ENCODE data around the gene SPATA2L.
"Not testable (repeated sequence)": the region's sequence is repeated elsewhere in the genome, so short reads cannot be mapped to it uniquely, and the experiment has no call there.

Gene SPATA2L

GRCh38 chr16:89706518-89707260 lies 5.2 kb upstream of the SPATA2L start:
- no peak for DNase-seq (ENCODE audit: low read depth in 2 of 2)

DNA sequence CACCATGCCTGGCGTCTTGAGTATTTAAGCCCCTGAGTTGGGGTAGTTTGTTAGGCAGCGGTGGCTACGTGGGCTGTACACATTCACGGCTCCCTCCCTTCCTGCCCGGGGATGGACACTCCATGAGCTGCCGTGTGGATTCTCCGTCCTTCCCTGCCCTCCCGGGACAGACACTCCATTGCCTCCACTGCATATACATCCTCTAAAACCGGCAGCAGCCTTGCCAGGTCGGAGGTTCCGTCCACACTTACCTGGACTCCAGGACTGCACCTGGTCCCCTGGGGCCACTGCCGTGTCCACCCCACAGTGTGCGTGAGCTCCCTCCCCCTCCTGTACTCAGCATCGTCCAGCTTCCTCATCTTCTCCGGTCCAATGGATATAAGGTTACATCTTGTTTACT lies 3.5 kb upstream of the SPATA2L start:
- DNase-seq (ENCODE audit: low read depth in 2 of 2), result no peak

GRCh38 chr16:89704281-89704680 lies 2.8 kb upstream of the SPATA2L start:
- no peak for DNase-seq (ENCODE audit: low read depth in 2 of 2)

GRCh38 chr16:89700649-89701424 lies 668 bp downstream of the SPATA2L start:
- DNase-seq (ENCODE audit: low read depth in 2 of 2), result no peak

DNA sequence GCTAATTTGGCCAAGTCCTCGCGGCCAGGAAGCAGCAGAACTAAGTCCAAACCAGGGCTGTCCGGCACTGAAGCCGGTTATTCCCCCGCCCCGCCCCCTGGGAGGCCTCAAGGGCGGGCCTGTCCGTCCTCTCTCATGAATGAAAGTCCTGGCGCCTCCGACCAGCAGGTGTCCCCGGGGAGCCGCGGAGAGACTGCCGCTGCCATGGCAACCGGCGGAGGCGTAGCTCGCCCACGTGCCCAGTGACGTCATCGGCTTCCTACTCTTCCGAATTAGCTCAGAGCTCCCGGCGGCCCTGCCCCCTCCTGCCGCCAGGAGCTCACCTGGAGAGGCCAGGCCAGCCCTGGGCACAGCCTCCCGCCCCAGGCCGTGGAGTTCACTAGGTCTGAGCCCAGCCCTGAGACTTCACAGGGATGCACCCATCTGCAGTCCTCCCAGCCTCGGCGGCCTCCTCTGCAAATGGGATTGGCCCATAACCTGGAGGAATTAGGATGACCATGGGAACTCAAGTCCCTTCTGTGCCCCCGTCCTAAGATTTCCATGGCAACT lies 1.3 kb downstream of the SPATA2L start:
- peak; percentile 98 to 99 for DNase-seq (ENCODE audit: low read depth in 2 of 2)

GRCh38 chr16:89699629-89700099 lies 1.8 kb downstream of the SPATA2L start:
- not testable (repeated sequence) for DNase-seq (ENCODE audit: low read depth in 2 of 2)

- not testable (repeated sequence) for DNase-seq (ENCODE audit: low read depth in 2 of 2)
These were observed 2.8 kb downstream of the SPATA2L start for GRCh38 chr16:89698717-89699116.

DNA sequence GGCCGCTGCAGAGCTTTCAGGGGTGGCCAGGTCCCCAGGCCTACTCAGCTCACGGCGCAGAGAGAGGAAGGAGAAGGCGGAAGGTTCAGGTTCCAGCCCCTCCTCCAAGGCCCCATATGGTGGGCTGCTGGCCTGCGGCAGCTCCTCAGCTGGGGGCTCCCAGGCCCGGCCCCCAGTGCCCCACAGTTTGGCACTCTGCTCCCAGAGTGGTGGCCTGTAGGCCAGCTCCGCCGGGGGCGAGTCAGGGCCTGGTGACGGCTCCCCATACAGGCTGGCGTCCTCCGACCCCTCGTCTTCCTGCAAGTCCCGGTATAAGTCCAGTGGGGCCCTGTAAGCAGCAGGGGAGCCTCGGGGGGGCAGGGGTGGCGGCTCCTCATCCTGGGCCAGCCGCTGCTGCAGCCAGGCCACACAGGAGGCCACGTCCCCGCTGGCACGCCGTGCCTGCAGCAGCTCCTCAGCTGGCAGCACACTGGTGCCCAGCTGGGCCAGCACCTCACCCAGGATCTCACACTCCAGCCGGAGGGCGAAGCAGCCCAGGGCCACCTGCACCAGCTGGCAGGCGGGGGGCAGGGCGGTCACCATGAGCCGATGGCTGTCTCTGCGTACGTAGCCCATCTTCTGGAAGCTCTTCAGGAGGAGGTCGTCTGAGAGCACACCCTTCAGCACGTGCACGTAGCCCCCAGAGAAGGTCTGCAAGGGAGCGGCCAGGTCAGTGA lies 3.7 kb downstream of the SPATA2L start:
- DNase-seq (ENCODE audit: low read depth in 2 of 2), result no peak

DNA sequence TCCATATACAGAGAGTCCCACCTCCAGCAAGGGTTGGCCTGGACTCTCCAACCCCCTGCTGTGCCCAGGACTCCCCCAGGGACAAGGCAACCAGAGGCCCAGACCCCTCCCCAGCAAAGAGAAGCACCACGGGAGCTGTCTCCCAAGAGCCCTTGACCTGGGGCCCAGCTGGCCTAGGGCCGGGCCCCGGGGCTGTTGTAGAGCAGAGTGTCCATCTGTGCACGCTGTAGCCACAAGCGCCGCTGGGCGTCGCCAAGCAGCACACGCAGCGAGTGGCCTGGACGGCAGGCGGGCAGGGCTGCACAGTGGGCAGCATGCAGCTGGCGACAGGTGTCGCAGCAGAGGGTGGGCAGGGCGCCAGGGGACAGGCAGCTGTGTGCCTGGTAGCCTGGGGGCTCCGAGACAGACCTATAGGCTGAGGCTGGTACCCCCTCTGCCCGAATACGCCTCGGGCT lies 4.3 kb downstream of the SPATA2L start:
- DNase-seq (ENCODE audit: low read depth in 2 of 2), result no peak

GRCh38 chr16:89696670-89697128 lies 4.8 kb downstream of the SPATA2L start:
- no peak for DNase-seq (ENCODE audit: low read depth in 2 of 2)

DNA sequence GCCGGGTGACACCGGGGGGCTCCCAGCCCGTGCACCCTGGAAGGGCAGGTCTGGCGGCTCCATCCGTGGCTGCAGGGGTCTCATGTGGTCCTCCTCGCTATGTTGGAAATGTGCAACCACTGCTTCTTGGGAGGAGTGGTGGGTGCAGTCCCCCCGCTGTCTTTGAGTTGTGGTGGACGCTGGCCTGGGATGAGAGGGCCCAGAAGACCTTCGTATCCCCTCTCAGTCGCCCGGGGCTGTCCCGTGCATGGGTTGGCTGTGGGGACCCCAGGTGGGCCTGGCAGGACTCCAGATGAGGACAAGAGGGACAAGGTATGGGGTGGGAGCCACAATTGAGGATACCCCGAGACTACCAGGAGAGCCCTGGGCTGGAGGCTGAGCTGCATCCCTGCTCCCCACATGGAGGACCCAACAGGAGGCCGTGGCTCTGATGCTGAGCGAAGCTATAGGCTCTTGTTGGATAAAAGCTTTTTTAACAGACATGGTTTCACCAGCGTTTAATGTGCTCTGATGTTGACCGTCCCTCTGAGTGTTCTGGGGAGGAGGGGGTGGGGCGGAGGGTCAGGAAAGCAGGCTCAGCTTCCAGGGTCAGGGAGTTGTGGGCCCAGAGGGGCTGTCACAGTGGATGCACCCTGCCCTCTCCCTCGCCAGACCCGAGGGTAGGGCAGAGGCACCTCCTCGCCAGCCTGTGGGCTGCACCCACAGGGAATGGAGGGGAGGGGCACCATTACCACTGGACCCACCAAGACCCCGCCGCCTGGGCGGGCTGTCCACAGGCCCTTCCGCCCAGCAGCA lies 5.4 kb downstream of the SPATA2L start:
- no peak for DNase-seq (ENCODE audit: low read depth in 2 of 2)

DNA sequence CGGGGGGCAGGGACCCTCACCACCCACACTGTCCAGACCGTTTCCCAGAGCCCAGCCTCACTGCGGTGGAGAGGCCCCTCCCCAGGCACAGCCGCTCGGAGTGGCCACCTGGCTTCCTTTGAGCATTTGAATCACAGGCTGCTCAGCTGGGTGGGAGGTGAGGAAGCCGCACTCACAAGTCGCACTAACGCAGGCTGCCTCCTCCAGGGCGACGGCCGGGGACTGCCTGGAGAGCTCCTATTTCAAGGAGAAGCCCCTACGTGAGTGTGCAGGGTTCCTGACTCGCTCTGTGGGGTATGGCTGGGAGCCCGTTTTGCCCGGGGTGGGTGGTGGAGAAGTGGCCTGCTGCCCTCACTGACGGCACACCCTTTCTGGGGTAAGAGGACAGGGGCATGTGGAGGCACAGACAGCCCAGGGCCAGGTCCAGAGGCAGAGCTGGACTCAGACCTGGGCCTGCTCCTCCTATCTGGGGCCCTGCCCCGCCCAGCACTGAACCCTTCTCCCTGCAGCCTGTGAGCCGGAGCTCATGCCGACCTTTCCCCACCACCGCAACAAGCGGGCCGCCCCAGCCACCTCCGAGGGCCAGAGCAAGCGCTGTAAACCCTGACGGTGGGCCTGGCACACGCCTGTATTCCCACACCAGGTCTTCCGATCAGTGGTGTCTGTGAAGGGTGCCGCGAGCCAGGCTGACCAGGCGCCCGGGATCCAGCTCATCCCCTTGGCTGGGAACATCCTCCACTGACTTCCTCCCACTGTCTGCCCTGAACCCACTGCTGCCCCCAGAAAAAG lies 6.2 kb downstream of the SPATA2L start:
- no peak for DNase-seq (ENCODE audit: low read depth in 2 of 2)

DNA sequence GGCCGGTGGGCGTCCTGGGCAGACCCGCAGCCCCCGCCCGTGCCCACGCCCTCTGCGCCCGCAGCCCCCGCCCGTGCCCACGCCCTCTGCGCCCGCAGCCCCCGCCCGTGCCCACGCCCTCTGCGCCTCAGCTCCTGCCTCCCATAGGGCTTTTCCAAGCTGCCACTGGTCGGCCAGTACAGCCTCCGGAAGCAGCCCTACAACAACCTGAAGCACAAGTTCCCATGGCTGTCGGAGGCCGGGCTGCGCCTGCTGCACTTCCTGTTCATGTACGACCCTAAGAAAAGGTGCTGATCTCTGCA lies 6.8 kb downstream of the SPATA2L start:
- not testable (repeated sequence) for DNase-seq (ENCODE audit: low read depth in 2 of 2)

GRCh38 chr16:89693931-89694783 lies 7.3 kb downstream of the SPATA2L start:
- DNase-seq (ENCODE audit: low read depth in 2 of 2), result no peak

GRCh38 chr16:89693289-89693731 lies 8.2 kb downstream of the SPATA2L start:
- DNase-seq (ENCODE audit: low read depth in 2 of 2), result no peak

DNA sequence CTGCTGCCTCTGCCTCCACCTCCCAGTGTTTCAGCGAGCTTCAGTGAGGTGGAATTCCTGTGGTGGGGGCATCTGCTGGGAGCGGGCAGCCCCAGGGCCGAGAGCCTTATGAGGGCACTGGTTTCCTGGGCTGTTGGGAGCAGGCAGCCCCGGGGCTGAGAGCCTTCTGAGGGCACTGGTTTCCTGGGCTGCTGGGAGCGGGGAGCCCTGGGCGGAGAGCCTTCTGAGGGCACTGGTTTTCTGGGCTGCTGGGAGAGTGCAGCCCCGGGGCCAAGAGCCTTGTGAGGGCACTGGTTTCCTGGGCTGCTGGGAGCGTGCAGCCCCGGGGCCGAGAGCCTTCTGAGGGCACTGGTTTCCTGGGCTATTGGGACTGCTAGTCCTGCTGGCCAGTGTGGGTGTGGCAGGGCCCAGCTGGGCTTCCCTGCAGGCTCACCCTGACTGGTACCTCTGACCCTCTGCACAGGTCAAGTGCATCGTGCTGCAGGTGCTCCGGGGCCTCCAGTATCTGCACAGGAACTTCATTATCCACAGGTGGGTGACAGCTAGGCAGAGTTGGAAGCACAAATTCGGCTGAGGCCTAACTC lies 9.4 kb downstream of the SPATA2L start:
- DNase-seq (ENCODE audit: low read depth in 2 of 2), result no peak

DNA sequence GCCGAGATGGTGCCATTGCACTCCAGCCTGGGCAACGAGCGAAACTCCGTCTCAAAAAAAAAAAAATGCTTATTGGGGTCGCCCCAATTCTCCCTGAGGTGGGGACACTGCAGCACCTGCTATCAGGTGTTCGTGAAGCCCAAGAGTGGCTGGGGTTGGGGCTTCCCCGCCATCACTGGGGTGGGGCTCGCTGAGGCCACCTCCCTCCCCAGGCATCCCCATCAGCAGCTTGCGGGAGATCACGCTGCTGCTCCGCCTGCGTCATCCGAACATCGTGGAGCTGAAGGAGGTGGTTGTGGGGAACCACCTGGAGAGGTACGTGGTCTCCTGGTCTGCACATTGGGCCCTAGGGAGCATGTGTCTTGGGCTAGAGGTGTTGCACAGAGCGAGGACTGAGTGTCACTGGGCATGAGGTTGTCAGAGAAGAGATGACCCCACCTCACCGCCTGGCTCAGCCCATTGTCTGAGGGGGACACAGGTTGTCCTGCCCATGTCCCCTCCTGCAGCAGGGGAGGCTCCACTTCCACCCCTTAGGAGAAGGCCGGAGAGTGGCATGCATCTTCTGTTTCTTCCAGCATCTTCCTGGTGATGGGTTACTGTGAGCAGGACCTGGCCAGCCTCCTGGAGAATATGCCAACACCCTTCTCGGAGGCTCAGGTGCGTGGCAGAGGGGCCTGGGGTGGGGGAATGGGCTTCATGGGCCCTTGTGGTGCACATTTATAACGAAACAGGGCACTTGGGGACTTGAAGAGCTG lies 10.1 kb downstream of the SPATA2L start:
- DNase-seq (ENCODE audit: low read depth in 2 of 2), result no peak

- no peak for DNase-seq (ENCODE audit: low read depth in 2 of 2)
These were observed 11.1 kb downstream of the SPATA2L start for GRCh38 chr16:89690392-89690901.
